ENCODE results near the gene KIF21B.

Gene KIF21B

GRCh38 chr1:200981278-200981677 is 42.2 kb downstream of the KIF21B start:
- Histone ChIP-seq H2AFZ (ENCODE audit: low read length) (no peak overlapping the region), H4K20me1 (ENCODE audit: insufficient read depth, low read length, poor library complexity, severe bottlenecking) (no peaks in the 10 kb centered on the region), H3K4me2 (ENCODE audit: low read depth, low read length, poor library complexity, severe bottlenecking) (no peak overlapping the region), H3K9me2 (replicated peaks; ENCODE audit: low read depth, low read length) (no peaks in the 10 kb centered on the region), H3K27me3 (ENCODE audit: insufficient read depth, low read length, poor library complexity, severe bottlenecking) (no peaks in the 10 kb centered on the region), H3K4me3 (ENCODE audit: low read length, poor library complexity, severe bottlenecking) (no peak overlapping the region), H3K9ac (ENCODE audit: low read depth, low read length, poor library complexity, severe bottlenecking) (no peak overlapping the region), H3K79me2 (ENCODE audit: insufficient read depth, low read length) (no peaks in the 10 kb centered on the region), H3K4me1 (ENCODE audit: insufficient read depth, low read length, poor library complexity, severe bottlenecking) (no peaks in the 10 kb centered on the region), H3K36me3 (ENCODE audit: insufficient read depth, low read length) (peaks cover 66% of the 10 kb centered on the region; the same call in 1 of the 2 replicates), H3F3A (ENCODE audit: low read depth) (no peaks in the 10 kb centered on the region), H3K9me3 (ENCODE audit: insufficient read depth, low read depth, low read length) (peaks cover 4% of the 10 kb centered on the region; the same call in 1 of the 2 replicates)
- TF ChIP-seq EZH2phosphoT487 (IDR thresholded peaks at IDR 0.05; ENCODE audit: borderline replicate concordance) (no peak), CTCF (conservative IDR thresholded peaks at IDR 0.05; ENCODE audit: low read length) (no peak)

- no peaks in the 10 kb centered on the region for H4K20me1 ChIP-seq (ENCODE audit: insufficient read depth, low read length, poor library complexity, severe bottlenecking)
- TF ChIP-seq EZH2phosphoT487 (IDR thresholded peaks at IDR 0.05; ENCODE audit: borderline replicate concordance) = no peak
- TF ChIP-seq CTCF (conservative IDR thresholded peaks at IDR 0.05; ENCODE audit: low read length) = no peak
- H3F3A ChIP-seq (ENCODE audit: low read depth) = no peaks in the 10 kb centered on the region
- no peaks in the 10 kb centered on the region for H3K27me3 ChIP-seq (ENCODE audit: insufficient read depth, low read length, poor library complexity, severe bottlenecking)
- peaks cover 4% of the 10 kb centered on the region; the same call in 1 of the 2 replicates for H3K9me3 ChIP-seq (ENCODE audit: insufficient read depth, low read depth, low read length)
- no peak overlapping the region for H3K4me2 ChIP-seq (ENCODE audit: low read depth, low read length, poor library complexity, severe bottlenecking)
- H3K4me1 ChIP-seq (ENCODE audit: insufficient read depth, low read length, poor library complexity, severe bottlenecking) = no peaks in the 10 kb centered on the region
- no peaks in the 10 kb centered on the region for H3K9me2 ChIP-seq (replicated peaks; ENCODE audit: low read depth, low read length)
- H3K79me2 ChIP-seq (ENCODE audit: insufficient read depth, low read length) = no peaks in the 10 kb centered on the region
- no peak overlapping the region for H3K4me3 ChIP-seq (ENCODE audit: low read length, poor library complexity, severe bottlenecking)
- H3K36me3 ChIP-seq (ENCODE audit: insufficient read depth, low read length) = peaks cover 66% of the 10 kb centered on the region; the same call in 1 of the 2 replicates
- H2AFZ ChIP-seq (ENCODE audit: low read length) = no peak overlapping the region
- no peak overlapping the region for H3K9ac ChIP-seq (ENCODE audit: low read depth, low read length, poor library complexity, severe bottlenecking)
Measured at GRCh38 chr1:200980873-200981272, 42.6 kb downstream of the KIF21B start.

GRCh38 chr1:200980452-200980772 is 43.1 kb downstream of the KIF21B start:
- peaks cover 70% of the 10 kb centered on the region; the same call in 1 of the 2 replicates for H3K36me3 ChIP-seq (ENCODE audit: insufficient read depth, low read length)
- no peaks in the 10 kb centered on the region for H3K9me2 ChIP-seq (replicated peaks; ENCODE audit: low read depth, low read length)
- no peak for TF ChIP-seq EZH2phosphoT487 (IDR thresholded peaks at IDR 0.05; ENCODE audit: borderline replicate concordance)
- TF ChIP-seq CTCF (conservative IDR thresholded peaks at IDR 0.05; ENCODE audit: low read length) = no peak

More at GRCh38 chr1:200980452-200980772, 43.1 kb downstream of the KIF21B start:
- Histone ChIP-seq H3K9ac (ENCODE audit: low read depth, low read length, poor library complexity, severe bottlenecking) (no peak overlapping the region), H3F3A (ENCODE audit: low read depth) (no peaks in the 10 kb centered on the region), H3K4me2 (ENCODE audit: low read depth, low read length, poor library complexity, severe bottlenecking) (no peak overlapping the region), H4K20me1 (ENCODE audit: insufficient read depth, low read length, poor library complexity, severe bottlenecking) (no peaks in the 10 kb centered on the region), H3K79me2 (ENCODE audit: insufficient read depth, low read length) (no peaks in the 10 kb centered on the region), H2AFZ (ENCODE audit: low read length) (no peak overlapping the region), H3K9me3 (ENCODE audit: insufficient read depth, low read depth, low read length) (peaks cover 4% of the 10 kb centered on the region; the same call in 1 of the 2 replicates), H3K4me3 (ENCODE audit: low read length, poor library complexity, severe bottlenecking) (no peak overlapping the region), H3K27me3 (ENCODE audit: insufficient read depth, low read length, poor library complexity, severe bottlenecking) (no peaks in the 10 kb centered on the region), H3K4me1 (ENCODE audit: insufficient read depth, low read length, poor library complexity, severe bottlenecking) (no peaks in the 10 kb centered on the region)
